Neuronal stem cell (in vitro differentiated cells): ENCODE data around the gene GRM2.
A peak's percentile ranks its signal among the peaks of the same experiment; 100 is the strongest.

Experiments used
- DNase-seq: peaks from one replicate; pipeline ENCODE4 v3.0.0-alpha.2; 2013; ENCODE audit warnings: low spot score
- H2AFZ ChIP-seq: one replicate; pipeline ENCODE4 v1.6.1; 2013; ENCODE audit warnings: mild to moderate bottlenecking, low read length, inconsistent platforms
- H2AK5ac ChIP-seq: 2 replicates; pipeline ENCODE4 v1.6.1; 2013; ENCODE audit warnings: low read depth, mild to moderate bottlenecking, inconsistent platforms, low read length, moderate library complexity, mixed read lengths
- H2BK120ac ChIP-seq: 2 replicates; pipeline ENCODE4 v1.6.1; 2013; ENCODE audit warnings: low read depth, mild to moderate bottlenecking, inconsistent platforms, low read length, moderate library complexity, mixed read lengths
- H2BK12ac ChIP-seq: one replicate; pipeline ENCODE4 v1.6.1; 2013; ENCODE audit warnings: low read length, inconsistent platforms
- H2BK15ac ChIP-seq: 2 replicates; pipeline ENCODE4 v1.6.1; 2013; ENCODE audit warnings: mild to moderate bottlenecking, low read length, inconsistent platforms, mixed read lengths
- H2BK5ac ChIP-seq: one replicate; pipeline ENCODE4 v1.6.1; 2013; ENCODE audit warnings: inconsistent platforms, mild to moderate bottlenecking, low read length, moderate library complexity
- H3K14ac ChIP-seq: one replicate; pipeline ENCODE4 v1.6.1; 2013; ENCODE audit warnings: low read length, inconsistent platforms
- H3K18ac ChIP-seq: 2 replicates; pipeline ENCODE4 v1.6.1; 2013; ENCODE audit warnings: low read length, inconsistent platforms
- H3K23ac ChIP-seq: 2 replicates; pipeline ENCODE4 v1.6.1; 2013; ENCODE audit warnings: low read depth, mild to moderate bottlenecking, mixed read lengths, low read length, inconsistent platforms; ENCODE audit not compliant: poor library complexity
- H3K27ac ChIP-seq: replicated peaks from 3 replicates; pipeline ENCODE4 v1.5.1; 2013; ENCODE audit warnings: low read length, inconsistent platforms
- H3K27me3 ChIP-seq, 3 experiments: 2 replicates each; pipeline ENCODE4 v1.6.1; 2013; ENCODE audit warnings: low read length in 3 of 3, mild to moderate bottlenecking in 2 of 3, inconsistent platforms in 1 of 3, low read depth in 1 of 3, mixed read lengths in 1 of 3, moderate library complexity in 1 of 3; ENCODE audit not compliant: control insufficient read depth in 3 of 3, insufficient read depth in 3 of 3
- H3K36me3 ChIP-seq, 2 donors: replicated peaks in 1 of 2; 2 replicates each; pipeline ENCODE4 v1.6.1; 2013; ENCODE audit warnings: low read length in 2 of 2; ENCODE audit not compliant: control insufficient read depth in 2 of 2, insufficient read depth in 2 of 2
- H3K4ac ChIP-seq: 2 replicates; pipeline ENCODE4 v1.6.1; 2013; ENCODE audit warnings: inconsistent platforms, mild to moderate bottlenecking, low read length, moderate library complexity
- H3K4me1 ChIP-seq, 2 donors: 1 replicate in 1 of 2; 2 replicates in 1 of 2; pipeline ENCODE4 v1.6.1; 2013; ENCODE audit warnings: low read length in 2 of 2, low read depth in 1 of 2; ENCODE audit not compliant: control insufficient read depth in 2 of 2, insufficient read depth in 1 of 2
- H3K4me2 ChIP-seq: one replicate; pipeline ENCODE4 v1.6.1; 2013; ENCODE audit warnings: mild to moderate bottlenecking, low read length, inconsistent platforms; ENCODE audit not compliant: insufficient read depth, poor library complexity, severe bottlenecking
- H3K4me3 ChIP-seq, 2 donors: 2 replicates each; pipeline ENCODE4 v1.5.1; 2013; ENCODE audit warnings: low read length in 2 of 2, mild to moderate bottlenecking in 2 of 2, inconsistent platforms in 1 of 2, moderate library complexity in 1 of 2
- H3K79me1 ChIP-seq: one replicate; pipeline ENCODE4 v1.6.1; 2013; ENCODE audit warnings: low read depth, mild to moderate bottlenecking, inconsistent platforms, low read length, moderate library complexity
- H3K9ac ChIP-seq: one replicate; pipeline ENCODE4 v1.6.1; 2013; ENCODE audit warnings: mild to moderate bottlenecking, low read depth, low read length, inconsistent platforms; ENCODE audit not compliant: poor library complexity
- H3K9me3 ChIP-seq, 2 donors: replicated peaks in 1 of 2; 2 replicates each; pipeline versions ENCODE3 to v1.6.1; 2013; ENCODE audit warnings: low read length in 2 of 2, mild to moderate bottlenecking in 2 of 2, inconsistent platforms in 1 of 2, low read depth in 1 of 2, mixed read lengths in 1 of 2, moderate library complexity in 1 of 2; ENCODE audit not compliant: control insufficient read depth in 2 of 2, insufficient read depth in 1 of 2
- H4K8ac ChIP-seq: one replicate; pipeline ENCODE4 v1.6.1; 2013; ENCODE audit warnings: low read depth, mild to moderate bottlenecking, inconsistent platforms, low read length, moderate library complexity
- H4K91ac ChIP-seq: one replicate; pipeline ENCODE4 v1.6.1; 2013; ENCODE audit warnings: low read length, low read depth, mild to moderate bottlenecking, inconsistent platforms; ENCODE audit not compliant: poor library complexity
- WGBS, 2 donors: extraction: QIAGEN DNeasy Blood & Tissue Kit; methylation state at CpG; one replicate each; pipeline ENCODE4 v1.1.7; 2013; ENCODE audit warnings: missing lambda C conversion rate in 2 of 2, mixed read lengths in 1 of 2; ENCODE audit not compliant: insufficient read length in 2 of 2, insufficient replicate concordance in 1 of 2; ENCODE audit errors: extremely low coverage in 2 of 2; 5-methylcytosine and 5-hydroxymethylcytosine counted together

Gene GRM2

GRCh38 chr3:51700403-51700802 lies 6.5 kb upstream of the GRM2 start:
- WGBS, 2 donors: no CpG with 5 or more reads among the region's 2 CpGs
- H4K8ac ChIP-seq: no peak overlapping the region
- no peak overlapping the region for H2AFZ ChIP-seq
- no peak overlapping the region for H2BK12ac ChIP-seq
- no peak overlapping the region for H4K91ac ChIP-seq
- no peak overlapping the region for H3K4me2 ChIP-seq
- H3K9ac ChIP-seq: no peak overlapping the region
- H2BK15ac ChIP-seq: no peak overlapping the region
- no peak overlapping the region for H2BK120ac ChIP-seq
- H3K27ac ChIP-seq: no peak overlapping the region
- H2AK5ac ChIP-seq: peak overlapping the region; percentile 92
- no peak overlapping the region for H3K14ac ChIP-seq
- no peak for DNase-seq
- H3K4ac ChIP-seq: no peak overlapping the region
- no peak overlapping the region for H3K18ac ChIP-seq
- peaks cover 27% of the 10 kb centered on the region in 2 donors for H3K4me1 ChIP-seq
- no peaks in the 10 kb centered on the region for H3K9me3 ChIP-seq
- H2BK5ac ChIP-seq: peak overlapping the region; percentile 11
- H3K23ac ChIP-seq: no peak overlapping the region
- H3K4me3 ChIP-seq: no peak overlapping the region
- H3K27me3 ChIP-seq: no peaks in the 10 kb centered on the region
- H3K36me3 ChIP-seq: peaks cover 0 to 12% of the 10 kb centered on the region in 2 donors
- peaks cover 3% of the 10 kb centered on the region for H3K79me1 ChIP-seq

- Histone ChIP-seq H3K14ac (no peak overlapping the region), H3K4me2 (no peak overlapping the region), H2BK12ac (peak overlapping the region; percentile 89), H3K4ac (no peak overlapping the region), H4K8ac (no peak overlapping the region), H3K9me3 (no peaks in the 10 kb centered on the region), H2AK5ac (peak overlapping the region; percentile 41), H2BK120ac (peak overlapping the region; percentile 37), H3K27me3 (peaks cover 0 to under 1% (median 0%) of the 10 kb centered on the region in 3 experiments), H2BK15ac (peak overlapping the region; percentile 29), H2AFZ (no peak overlapping the region), H3K36me3 (peaks cover 0 to 12% of the 10 kb centered on the region in 2 donors), H3K9ac (no peak overlapping the region), H3K27ac (no peak overlapping the region), H3K79me1 (peaks cover 4% of the 10 kb centered on the region), H4K91ac (no peak overlapping the region), H3K4me3 (no peak overlapping the region), H3K23ac (no peak overlapping the region), H3K4me1 (peaks cover 27 to 30% of the 10 kb centered on the region in 2 donors), H3K18ac (peak overlapping the region; percentile 82), H2BK5ac (no peak overlapping the region)
- WGBS, 2 donors: no CpG with 5 or more reads among the region's 2 CpGs
- DNase-seq: no peak
These were observed 4.7 kb upstream of the GRM2 start for GRCh38 chr3:51702156-51702555.

- WGBS, 2 donors: no CpG with 5 or more reads among the region's 6 CpGs
- peak overlapping the region; percentile 37 for H2BK120ac ChIP-seq
- H4K8ac ChIP-seq: peak overlapping the region; percentile 52
- H3K4me1 ChIP-seq: peaks cover 30 to 33% of the 10 kb centered on the region in 2 donors
- peak overlapping the region; percentile 43 for H3K4me2 ChIP-seq
- H3K23ac ChIP-seq: no peak overlapping the region
- H3K4ac ChIP-seq: no peak overlapping the region
- peaks cover 0 to 12% of the 10 kb centered on the region in 2 donors for H3K36me3 ChIP-seq
- no peak overlapping the region for H3K4me3 ChIP-seq
- peak overlapping the region; percentile 48 for H3K14ac ChIP-seq
- peak overlapping the region; percentile 86 for H3K27ac ChIP-seq
- peak overlapping the region; percentile 41 for H2AK5ac ChIP-seq
- H3K9me3 ChIP-seq: no peaks in the 10 kb centered on the region
- peaks cover 4% of the 10 kb centered on the region for H3K79me1 ChIP-seq
- H3K27me3 ChIP-seq: peaks cover 0 to 11% (median 8%) of the 10 kb centered on the region in 3 experiments
- H2BK12ac ChIP-seq: no peak overlapping the region
- H4K91ac ChIP-seq: peak overlapping the region; percentile 65
- H3K18ac ChIP-seq: peak overlapping the region; percentile 82
- no peak overlapping the region for H3K9ac ChIP-seq
- DNase-seq: peak; percentile 43
- H2AFZ ChIP-seq: peak overlapping the region; percentile 50
- no peak overlapping the region for H2BK15ac ChIP-seq
- H2BK5ac ChIP-seq: peak overlapping the region; percentile 90
These were observed 3.7 kb upstream of the GRM2 start for GRCh38 chr3:51703068-51703760.

- H3K14ac ChIP-seq: peak overlapping the region; percentile 60
- H3K27me3 ChIP-seq: peaks cover 0 to 16% (median 15%) of the 10 kb centered on the region in 3 experiments
- no peak overlapping the region for H3K4me3 ChIP-seq
- H2BK5ac ChIP-seq: no peak overlapping the region
- no peak overlapping the region for H2BK120ac ChIP-seq
- H3K18ac ChIP-seq: peak overlapping the region; percentile 66
- peak overlapping the region; percentile 43 for H3K4me2 ChIP-seq
- peaks cover 4% of the 10 kb centered on the region for H3K79me1 ChIP-seq
- WGBS, 2 donors: no CpG with 5 or more reads among the region's 12 CpGs
- H3K9me3 ChIP-seq: no peaks in the 10 kb centered on the region
- H4K8ac ChIP-seq: no peak overlapping the region
- H3K4me1 ChIP-seq: peaks cover 30 to 33% of the 10 kb centered on the region in 2 donors
- no peak overlapping the region for H2AK5ac ChIP-seq
- DNase-seq: no peak
- H2BK12ac ChIP-seq: no peak overlapping the region
- H2BK15ac ChIP-seq: peak overlapping the region; percentile 59
- H4K91ac ChIP-seq: no peak overlapping the region
- H3K4ac ChIP-seq: no peak overlapping the region
- H2AFZ ChIP-seq: no peak overlapping the region
- no peak overlapping the region for H3K23ac ChIP-seq
- H3K9ac ChIP-seq: no peak overlapping the region
- H3K27ac ChIP-seq: peak overlapping the region; percentile 79
- H3K36me3 ChIP-seq: peaks cover 0 to 12% of the 10 kb centered on the region in 2 donors
These were observed 2.9 kb upstream of the GRM2 start for GRCh38 chr3:51703761-51704510.
